Hepatocyte (in vitro differentiated cells): Measurements from ENCODE around the gene B3GAT1. TPM values are rescaled to one million over a fixed set of nuclear protein-coding genes. Genes with fewer than 3 reads are reported as not detected.

Source experiments
- DNase-seq: peaks from one replicate; pipeline ENCODE4 v3.0.0-alpha.2; 2016; ENCODE audit warnings: low spot score
- H2AFZ ChIP-seq: fragments of 200-600 bp; sonication (generic); 2 replicates; pipeline ENCODE4 v1.6.0; 2016; ENCODE audit warnings: antibody characterized with exemption, mild to moderate bottlenecking
- H3K27ac ChIP-seq: fragments of 200-600 bp; sonication (generic); 2 replicates; pipeline ENCODE4 v1.5.1; 2016; ENCODE audit warnings: mild to moderate bottlenecking
- H3K27me3 ChIP-seq: fragments of 200-600 bp; sonication (generic); 2 replicates; pipeline ENCODE4 v1.6.1; 2016
- H3K36me3 ChIP-seq: fragments of 200-600 bp; sonication (generic); replicated peaks from 2 replicates; pipeline ENCODE4 v1.5.1; 2016; ENCODE audit warnings: low read depth; ENCODE audit not compliant: insufficient read depth
- H3K4me1 ChIP-seq: fragments of 200-600 bp; sonication (generic); 2 replicates; pipeline ENCODE4 v1.5.1; 2016; ENCODE audit warnings: mild to moderate bottlenecking, moderate library complexity; ENCODE audit not compliant: insufficient read depth
- H3K4me2 ChIP-seq: fragments of 200-600 bp; sonication (generic); 2 replicates; pipeline ENCODE4 v1.6.0; 2016
- H3K4me3 ChIP-seq: fragments of 200-600 bp; sonication (generic); 2 replicates; pipeline ENCODE4 v1.5.1; 2016; ENCODE audit warnings: mild to moderate bottlenecking
- H3K79me2 ChIP-seq: fragments of 200-600 bp; sonication (generic); 2 replicates; pipeline ENCODE4 v1.6.0; 2017; ENCODE audit warnings: mild to moderate bottlenecking
- H3K9me2 ChIP-seq: fragments of 200-600 bp; sonication (generic); replicated peaks from 2 replicates; pipeline ENCODE4 v1.6.0; 2017; ENCODE audit warnings: mild to moderate bottlenecking; ENCODE audit not compliant: insufficient read depth
- H3K9me3 ChIP-seq: fragments of 200-600 bp; sonication (generic); 2 replicates; pipeline ENCODE4 v1.5.1; 2016; ENCODE audit warnings: low read depth, mild to moderate bottlenecking
- H4K20me1 ChIP-seq: fragments of 200-600 bp; sonication (generic); 2 replicates; pipeline ENCODE4 v1.6.0; 2016; ENCODE audit warnings: mild to moderate bottlenecking; ENCODE audit not compliant: insufficient read depth, poor library complexity, severe bottlenecking
- CTCF ChIP-seq: fragments of 200-600 bp; sonication (generic); IDR thresholded peaks from 2 replicates; pipeline ENCODE4 v1.5.1; 2016; ENCODE audit warnings: antibody characterized with exemption, mild to moderate bottlenecking; ENCODE audit not compliant: poor library complexity
- EZH2 ChIP-seq: fragments of 200-600 bp; sonication (generic); IDR thresholded peaks from 2 replicates; pipeline ENCODE4 v1.6.1; 2016; ENCODE audit warnings: antibody characterized with exemption, mild to moderate bottlenecking, borderline replicate concordance
- EZH2phosphoT487 ChIP-seq: fragments of 200-600 bp; sonication (generic); IDR thresholded peaks from one replicate; pipeline ENCODE4 v1.6.1; 2018; ENCODE audit warnings: antibody characterized with exemption, mild to moderate bottlenecking, low read depth, moderate library complexity; ENCODE audit not compliant: unreplicated experiment, severe bottlenecking
- WGBS: methylation state at CpG from one replicate; pipeline ENCODE4 v1.1.6; 2016; ENCODE audit warnings: low lambda C conversion rate; ENCODE audit errors: missing lambda C conversion rate; 5-methylcytosine and 5-hydroxymethylcytosine counted together
- polyA plus RNA-seq: library from polyadenylated mRNA; unstranded; fragments of >200 nt; fragmentation: Nextera tagmentation; extraction: Ambion mirVana; gene quantifications from 2 replicates; pipeline ENCODE4 v1.2.1, GENCODE V29; 2016
- total RNA-seq: library from RNA; depleted of rRNA; stranded (reverse); fragments of >200 nt; gene quantifications from 2 replicates; pipeline ENCODE4 v1.2.3, GENCODE V29; 2014

Gene B3GAT1
- total and polyA plus RNA-seq, 2 experiments from 2014 or later = 0.17 to 0.40 TPM

GRCh38 chr11:134397304-134398078 lies 14.6 kb downstream of the B3GAT1 start:
- Histone ChIP-seq H3K4me3 (no peak overlapping the region), H2AFZ (no peak overlapping the region), H3K9me3 (no peaks in the 10 kb centered on the region), H3K4me1 (no peaks in the 10 kb centered on the region), H3K4me2 (no peak overlapping the region), H3K27ac (no peak overlapping the region), H3K9me2 (no peaks in the 10 kb centered on the region), H3K27me3 (no peaks in the 10 kb centered on the region), H3K79me2 (no peaks in the 10 kb centered on the region), H3K36me3 (no peaks in the 10 kb centered on the region), H4K20me1 (no peaks in the 10 kb centered on the region)
- WGBS = 94% methylated on average over 18 of the region's 18 CpGs
- no peak for DNase-seq
- TF ChIP-seq CTCF (no peak), EZH2phosphoT487 (no peak), EZH2 (no peak)

GRCh38 chr11:134395002-134395401 lies 17.0 kb downstream of the B3GAT1 start:
- no peaks in the 10 kb centered on the region for H3K79me2 ChIP-seq
- no peaks in the 10 kb centered on the region for H4K20me1 ChIP-seq
- H3K27ac ChIP-seq = no peak overlapping the region
- H3K36me3 ChIP-seq = no peaks in the 10 kb centered on the region
- no peak overlapping the region for H2AFZ ChIP-seq
- no peaks in the 10 kb centered on the region for H3K4me1 ChIP-seq
- H3K4me3 ChIP-seq = no peak overlapping the region
- H3K27me3 ChIP-seq = no peaks in the 10 kb centered on the region
- DNase-seq = no peak
- no peak overlapping the region for H3K4me2 ChIP-seq
- 86% methylated on average over 8 of the region's 12 CpGs for WGBS
- TF ChIP-seq CTCF = no peak
- TF ChIP-seq EZH2 = no peak
- no peak for TF ChIP-seq EZH2phosphoT487
- no peaks in the 10 kb centered on the region for H3K9me3 ChIP-seq
- no peaks in the 10 kb centered on the region for H3K9me2 ChIP-seq

- Histone ChIP-seq H3K4me1 (no peaks in the 10 kb centered on the region), H3K79me2 (no peaks in the 10 kb centered on the region), H3K27me3 (no peaks in the 10 kb centered on the region), H3K4me3 (no peak overlapping the region), H3K36me3 (no peaks in the 10 kb centered on the region), H3K4me2 (no peak overlapping the region), H3K9me3 (no peaks in the 10 kb centered on the region), H3K9me2 (no peaks in the 10 kb centered on the region), H3K27ac (no peak overlapping the region), H2AFZ (no peak overlapping the region), H4K20me1 (no peaks in the 10 kb centered on the region)
- DNase-seq = no peak
- 94% methylated on average over 9 of the region's 10 CpGs for WGBS
- TF ChIP-seq CTCF = no peak
- no peak for TF ChIP-seq EZH2
- TF ChIP-seq EZH2phosphoT487 = no peak
Observed at GRCh38 chr11:134394311-134394710, 17.7 kb downstream of the B3GAT1 start.
